Activated CD4-positive, alpha-beta T cell treated with anti-CD3 and anti-CD28 coated beads, Interleukin-2, Interleukin-6, amounts not matched to agents 100 ng/mL and 50 ng/mL, durations not matched to agents 16 hours and 8 hours (primary cell): ENCODE results near the gene DSCAML1.

ENCODE experiments used
- DNase-seq: peaks from one replicate; pipeline ENCODE4 v3.0.0-alpha.2; 2020

Gene DSCAML1

GRCh38 chr11:117717485-117718314 is 79.3 kb downstream of the DSCAML1 start:
- no peak for DNase-seq

GRCh38 chr11:117716521-117717440 is 80.2 kb downstream of the DSCAML1 start:
- DNase-seq: no peak

- DNase-seq: no peak
Measured at GRCh38 chr11:117715801-117716200, 81.2 kb downstream of the DSCAML1 start.

DNA sequence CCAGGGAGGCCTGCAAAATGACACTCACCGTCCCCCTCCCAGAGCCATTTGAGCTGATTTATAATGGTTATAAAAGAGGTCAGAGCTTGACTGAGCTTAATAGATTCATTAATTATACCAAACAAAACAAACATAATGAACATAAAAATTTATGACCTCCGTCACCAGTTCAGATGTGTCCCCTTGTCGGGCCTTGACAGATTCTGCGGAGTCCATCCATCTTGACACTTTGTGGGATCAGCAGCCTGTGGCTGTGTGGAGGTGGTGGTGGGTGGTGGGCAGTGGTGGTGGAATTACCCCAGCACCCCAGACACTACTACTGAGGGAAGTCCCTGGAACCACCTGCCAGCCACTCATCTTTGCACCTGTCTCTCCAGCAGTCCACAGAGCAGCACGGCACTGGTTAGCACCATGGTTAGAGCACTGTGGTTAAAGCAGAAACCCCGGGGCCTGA is 83.5 kb downstream of the DSCAML1 start:
- DNase-seq: no peak

DNA sequence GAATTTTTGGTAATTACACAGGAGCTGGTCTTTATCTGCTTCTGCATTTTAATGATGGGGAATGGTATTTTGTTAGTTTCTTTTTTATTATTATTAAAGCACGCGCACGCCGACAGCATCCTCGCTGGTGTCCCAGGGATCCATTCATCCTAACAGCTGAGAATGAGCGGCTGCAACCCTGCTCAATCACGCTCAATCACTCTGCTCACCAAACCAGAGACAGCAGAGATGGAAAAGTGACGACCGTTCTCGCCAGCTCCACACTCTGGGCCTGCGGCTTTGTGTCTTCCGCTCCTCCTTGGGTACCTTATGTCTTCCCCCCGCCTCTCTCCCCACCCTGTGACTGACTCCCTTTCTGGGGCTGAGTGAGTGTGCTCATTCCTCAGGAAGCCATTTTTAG is 84.5 kb downstream of the DSCAML1 start:
- no peak for DNase-seq

DNA sequence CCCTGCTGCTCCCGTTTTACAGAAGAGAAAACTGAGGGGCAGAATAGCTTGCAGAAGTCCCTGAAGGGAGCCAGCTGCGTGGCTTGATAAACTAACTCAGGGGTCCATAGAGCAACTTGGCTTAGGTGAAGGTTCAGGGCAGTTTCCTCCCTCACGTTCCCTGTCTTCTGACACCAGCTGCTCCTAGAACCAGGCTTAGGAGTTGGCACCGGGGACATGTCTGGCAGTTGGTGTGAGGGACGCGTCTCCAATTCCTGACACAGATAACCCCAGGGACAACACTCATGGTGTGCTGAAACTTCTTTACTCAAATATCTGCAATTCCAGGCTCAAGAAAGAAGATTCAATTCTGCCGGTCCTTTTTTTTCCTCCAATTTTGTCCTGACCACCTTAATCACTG is 85.7 kb downstream of the DSCAML1 start:
- no peak for DNase-seq

GRCh38 chr11:117710211-117710610 is 86.8 kb downstream of the DSCAML1 start:
- DNase-seq: no peak

- no peak for DNase-seq
Measured at GRCh38 chr11:117706322-117706814, 90.6 kb downstream of the DSCAML1 start.

- no peak for DNase-seq
Measured at GRCh38 chr11:117705866-117706265, 91.2 kb downstream of the DSCAML1 start.

DNA sequence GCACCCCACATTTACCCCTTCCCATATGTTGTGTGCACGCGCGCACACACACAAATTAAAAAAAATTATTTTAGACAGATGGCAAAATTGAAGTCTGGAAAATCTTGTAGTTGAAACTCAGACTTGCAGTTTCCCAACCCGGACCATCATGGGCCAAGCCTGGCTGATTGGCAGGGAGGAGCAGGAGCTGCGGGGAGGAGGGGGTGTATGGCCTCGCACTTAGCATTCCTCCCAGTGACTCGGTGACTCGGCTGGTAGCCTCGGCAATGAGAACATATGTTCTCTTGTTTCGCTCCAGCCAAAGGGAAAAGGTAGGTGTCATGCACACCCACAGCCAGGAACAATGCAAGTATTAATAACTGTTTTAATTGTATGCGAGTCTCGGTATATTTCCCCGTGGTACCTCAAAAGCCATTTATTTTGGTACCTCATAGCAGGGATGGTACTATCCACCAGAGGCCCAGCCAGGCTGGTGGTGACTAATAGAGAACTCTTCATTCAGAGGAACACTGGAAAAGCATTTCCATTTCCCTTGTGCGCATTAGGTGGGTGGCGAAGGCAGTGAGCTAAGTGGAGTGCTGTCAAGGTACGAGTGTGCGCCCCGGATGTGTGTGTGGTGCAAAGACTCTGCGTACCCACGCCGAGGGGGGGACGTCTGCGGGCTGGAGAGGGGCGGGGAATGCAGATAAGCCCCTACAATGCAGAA is 92.5 kb downstream of the DSCAML1 start:
- DNase-seq: no peak

DNA sequence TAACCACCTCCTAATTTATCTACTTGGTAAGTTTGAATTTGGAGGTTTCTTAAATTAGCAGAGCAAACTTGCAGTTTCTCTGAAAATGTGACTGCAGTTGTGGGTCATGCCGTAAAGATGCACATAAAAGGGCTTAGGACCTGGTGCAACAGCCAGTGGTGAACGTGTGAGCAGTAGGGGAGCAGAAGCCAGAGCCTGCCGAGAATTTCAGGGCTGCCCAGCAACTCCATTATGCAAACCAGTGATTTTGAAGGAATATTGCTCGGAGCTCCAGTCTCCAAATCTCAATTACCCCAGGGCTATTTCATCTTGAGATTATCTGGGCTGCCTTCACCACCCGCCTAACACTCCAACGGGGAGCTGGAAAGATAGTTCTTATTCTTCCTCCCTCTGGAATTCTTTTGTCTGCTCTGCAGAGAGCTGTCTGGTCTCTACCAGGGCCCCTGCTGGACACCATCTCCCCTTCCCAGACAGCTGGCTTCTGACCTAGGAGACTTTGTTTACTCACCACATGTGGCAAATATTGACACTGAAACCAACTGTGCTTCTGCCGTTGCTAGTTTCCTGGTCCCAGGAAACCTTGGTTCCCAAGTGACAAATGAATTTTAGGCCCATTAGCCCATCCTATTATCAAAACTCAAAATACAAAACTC is 93.9 kb downstream of the DSCAML1 start:
- no peak for DNase-seq

DNA sequence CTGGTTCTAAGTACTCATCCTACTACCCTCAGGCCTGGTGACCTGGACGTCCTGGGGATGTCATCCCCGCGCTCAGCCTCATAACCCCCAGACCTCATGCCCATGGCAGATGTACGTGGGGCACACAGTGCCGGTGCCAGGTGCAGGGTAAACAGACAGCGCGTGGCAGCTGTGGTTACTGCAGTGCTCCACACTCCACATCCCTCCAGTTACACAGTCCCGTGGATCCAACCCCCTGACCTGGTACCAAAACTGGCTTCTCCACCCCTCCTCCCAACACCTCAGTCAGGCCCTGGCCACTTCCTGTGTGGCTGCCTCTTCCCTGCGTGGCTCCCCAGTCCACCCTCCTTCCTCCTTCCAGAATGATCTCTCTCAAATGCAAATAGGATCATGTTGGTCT is 95.2 kb downstream of the DSCAML1 start:
- DNase-seq: no peak

- DNase-seq: no peak
Measured at GRCh38 chr11:117700551-117700950, 96.5 kb downstream of the DSCAML1 start.

GRCh38 chr11:117697319-117697718 is 99.7 kb downstream of the DSCAML1 start:
- no peak for DNase-seq

DNA sequence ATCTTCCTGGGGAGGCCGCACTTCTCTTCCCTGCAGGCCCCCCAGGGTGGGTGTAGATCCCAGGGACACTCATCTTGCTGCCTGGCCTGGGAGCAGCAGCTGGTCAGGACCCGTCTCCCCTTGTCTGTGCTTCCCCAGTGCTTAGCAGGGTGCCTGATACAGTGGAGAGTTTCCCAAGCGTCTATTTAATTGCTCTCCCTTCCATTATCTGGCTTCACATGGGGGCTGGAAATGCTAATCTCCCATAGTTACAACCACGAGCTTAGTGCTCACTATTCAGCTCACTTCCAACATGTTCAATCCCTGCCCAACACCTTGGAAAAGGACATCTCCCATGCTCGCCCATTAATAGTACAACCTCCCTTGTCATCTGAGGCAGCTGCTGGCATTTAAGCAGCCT is 100.5 kb downstream of the DSCAML1 start:
- no peak for DNase-seq

GRCh38 chr11:117693344-117693743 is 103.7 kb downstream of the DSCAML1 start:
- DNase-seq: no peak

- no peak for DNase-seq
Measured at GRCh38 chr11:117691516-117691915, 105.5 kb downstream of the DSCAML1 start.

GRCh38 chr11:117691218-117691514 is 105.8 kb downstream of the DSCAML1 start:
- no peak for DNase-seq

GRCh38 chr11:117690484-117691217 is 106.4 kb downstream of the DSCAML1 start:
- no peak for DNase-seq

DNA sequence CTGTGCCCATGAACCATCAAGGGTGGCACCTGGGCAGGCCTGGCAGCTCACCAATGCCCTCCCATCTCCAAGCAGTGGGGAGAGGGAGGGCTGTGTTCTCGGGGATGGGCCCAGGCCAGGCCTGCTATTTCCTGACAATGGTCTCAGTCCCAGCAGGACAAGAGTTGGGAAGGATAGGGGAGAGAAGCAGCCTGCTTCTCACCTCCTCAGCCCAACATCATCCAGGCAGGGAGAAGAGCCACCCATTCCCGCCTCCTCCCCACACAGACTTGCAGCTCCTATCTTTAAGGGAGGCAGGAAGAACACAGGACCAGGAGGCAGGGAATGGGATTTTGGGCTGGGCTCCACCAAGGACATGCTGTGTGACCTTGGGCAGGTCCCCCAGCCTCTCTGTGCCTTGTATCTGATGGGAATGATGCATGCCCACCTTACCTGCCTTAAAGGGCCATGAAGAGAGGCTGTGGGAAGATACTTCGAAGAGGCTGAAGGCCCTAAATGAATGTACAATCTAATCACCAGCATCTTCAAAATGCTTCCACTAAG is 108.7 kb downstream of the DSCAML1 start:
- DNase-seq: no peak

GRCh38 chr11:117687776-117688175 is 109.2 kb downstream of the DSCAML1 start:
- no peak for DNase-seq

DNA sequence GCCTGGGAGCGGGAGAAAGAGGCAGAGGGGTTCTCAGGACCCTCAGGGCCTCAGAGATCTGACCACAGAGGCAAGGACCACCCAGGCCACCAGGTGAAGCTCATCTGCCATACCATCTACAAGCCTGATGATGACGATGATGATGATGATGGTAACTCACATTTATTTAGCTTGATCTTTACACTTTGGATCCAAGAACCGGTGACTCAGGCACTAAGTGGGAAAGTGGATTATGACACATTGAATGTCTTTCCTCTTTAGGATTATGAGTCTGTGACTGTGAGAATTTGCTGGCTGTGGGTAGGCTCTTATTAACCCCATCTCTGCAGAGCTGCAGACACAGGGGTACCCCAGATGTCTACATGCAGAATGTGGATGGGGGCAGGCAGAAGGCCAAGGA is 110.3 kb downstream of the DSCAML1 start:
- no peak for DNase-seq
